H9 (cell line): ENCODE results near the gene FAIM2. TPM values are rescaled to one million over a fixed set of nuclear protein-coding genes. Genes with fewer than 3 reads are reported as not detected.

ENCODE experiments used
- DNase-seq: peaks from one replicate; pipeline ENCODE4 v3.0.0-alpha.2; 2017
- H2AFZ ChIP-seq: one replicate; pipeline ENCODE4 v1.6.1; 2013; ENCODE audit warnings: mild to moderate bottlenecking, low read length, control low read depth, moderate library complexity
- H2AK5ac ChIP-seq: 2 replicates; pipeline ENCODE4 v1.6.1; 2013; ENCODE audit warnings: low read length, control low read depth, mixed read lengths; ENCODE audit not compliant: insufficient read length
- H2BK120ac ChIP-seq: one replicate; pipeline ENCODE4 v1.6.1; 2013; ENCODE audit warnings: low read depth, mild to moderate bottlenecking, low read length, control low read depth, inconsistent platforms; ENCODE audit not compliant: poor library complexity, severe bottlenecking
- H2BK12ac ChIP-seq: 2 replicates; pipeline ENCODE4 v1.6.1; 2013; ENCODE audit warnings: low read length, control low read depth, mixed read lengths, low read depth; ENCODE audit not compliant: insufficient read length
- H2BK15ac ChIP-seq: 2 replicates; pipeline ENCODE4 v1.6.1; 2013; ENCODE audit warnings: low read depth, low read length, control low read depth
- H2BK20ac ChIP-seq: one replicate; pipeline ENCODE4 v1.6.1; 2013; ENCODE audit warnings: low read depth, mild to moderate bottlenecking, low read length, control low read depth, inconsistent platforms; ENCODE audit not compliant: poor library complexity, severe bottlenecking
- H2BK5ac ChIP-seq: 2 replicates; pipeline ENCODE4 v1.6.1; 2013; ENCODE audit warnings: low read length, control low read depth, mixed read lengths; ENCODE audit not compliant: insufficient read length
- H3K14ac ChIP-seq: 2 replicates; pipeline ENCODE4 v1.6.1; 2013; ENCODE audit warnings: low read length, control low read depth; ENCODE audit not compliant: insufficient read depth
- H3K18ac ChIP-seq: 2 replicates; pipeline ENCODE4 v1.6.1; 2013; ENCODE audit warnings: low read depth, mild to moderate bottlenecking, mixed read lengths, low read length, control low read depth; ENCODE audit not compliant: insufficient read length
- H3K23ac ChIP-seq: 2 replicates; pipeline ENCODE4 v1.6.1; 2013; ENCODE audit warnings: low read length, control low read depth, mixed read lengths, low read depth; ENCODE audit not compliant: insufficient read length
- H3K23me2 ChIP-seq: 2 replicates; pipeline ENCODE4 v1.6.1; 2013; ENCODE audit warnings: low read depth, mild to moderate bottlenecking, mixed read lengths, low read length, control low read depth; ENCODE audit not compliant: insufficient read length, poor library complexity, severe bottlenecking
- H3K27ac ChIP-seq: 2 replicates; pipeline ENCODE4 v1.5.1; 2013; ENCODE audit warnings: low read length, control low read depth, mixed read lengths, low read depth; ENCODE audit not compliant: insufficient read length
- H3K27me3 ChIP-seq: 2 replicates; pipeline ENCODE4 v1.6.1; 2013; ENCODE audit warnings: low read length, control low read depth, inconsistent platforms; ENCODE audit not compliant: insufficient read depth
- H3K4ac ChIP-seq: 2 replicates; pipeline ENCODE4 v1.6.1; 2013; ENCODE audit warnings: low read depth, mild to moderate bottlenecking, control low read depth, inconsistent platforms, low read length, moderate library complexity
- H3K4me1 ChIP-seq: 2 replicates; pipeline ENCODE4 v1.6.1; 2013; ENCODE audit warnings: low read length, control low read depth, inconsistent platforms; ENCODE audit not compliant: insufficient read depth
- H3K4me2 ChIP-seq: 2 replicates; pipeline ENCODE4 v1.6.1; 2013; ENCODE audit warnings: low read length, control low read depth, mixed read lengths; ENCODE audit not compliant: insufficient read length, insufficient read depth
- H3K56ac ChIP-seq: 2 replicates; pipeline ENCODE4 v1.6.1; 2013; ENCODE audit warnings: low read depth, mild to moderate bottlenecking, mixed read lengths, low read length, control low read depth; ENCODE audit not compliant: insufficient read length
- H3K79me1 ChIP-seq: 2 replicates; pipeline ENCODE4 v1.6.1; 2013; ENCODE audit warnings: low read depth, mild to moderate bottlenecking, moderate library complexity, low read length, control low read depth, inconsistent platforms; ENCODE audit not compliant: insufficient read depth, poor library complexity, severe bottlenecking
- H3K79me2 ChIP-seq: 2 replicates; pipeline ENCODE4 v1.6.1; 2013; ENCODE audit warnings: low read length, control low read depth, inconsistent platforms; ENCODE audit not compliant: insufficient read depth
- H3K9ac ChIP-seq: 2 replicates; pipeline ENCODE4 v1.6.1; 2013; ENCODE audit warnings: low read length, control low read depth, mixed read lengths; ENCODE audit not compliant: insufficient read length; ENCODE audit errors: extremely low read depth
- H3K9me3 ChIP-seq: one replicate; pipeline ENCODE4 v1.6.1; 2013; ENCODE audit warnings: low read depth, low read length, inconsistent platforms; ENCODE audit not compliant: control insufficient read depth
- H3T11ph ChIP-seq: one replicate; pipeline ENCODE4 v1.6.1; 2013; ENCODE audit warnings: mild to moderate bottlenecking, low read length, control low read depth, inconsistent platforms
- H4K20me1 ChIP-seq: one replicate; pipeline ENCODE4 v1.6.1; 2013; ENCODE audit not compliant: control insufficient read depth, insufficient read length, insufficient read depth
- H4K5ac ChIP-seq: 2 replicates; pipeline ENCODE4 v1.6.1; 2013; ENCODE audit warnings: low read depth, mild to moderate bottlenecking, mixed read lengths, low read length, control low read depth; ENCODE audit not compliant: insufficient read length
- H4K8ac ChIP-seq: replicated peaks from 2 replicates; pipeline ENCODE4 v1.6.1; 2013; ENCODE audit warnings: low read length, control low read depth, mixed read lengths, low read depth; ENCODE audit not compliant: insufficient read length
- H4K91ac ChIP-seq: 2 replicates; pipeline ENCODE4 v1.6.1; 2013; ENCODE audit warnings: low read depth, mild to moderate bottlenecking, moderate library complexity, mixed read lengths, low read length, control low read depth; ENCODE audit not compliant: insufficient read length
- H3K27ac Mint-ChIP-seq, 3 experiments: 2 replicates in 2 of 3; 3 replicates in 1 of 3; pipeline ENCODE4 v1.8.0; 2020 to 2021; ENCODE audit warnings: mixed read lengths in 3 of 3, mild to moderate bottlenecking in 1 of 3, moderate library complexity in 1 of 3
- H3K27me3 Mint-ChIP-seq: 2 replicates; pipeline ENCODE4 v1.8.0; 2021; ENCODE audit warnings: low read depth, mild to moderate bottlenecking, moderate library complexity, mixed read lengths
- H3K36me3 Mint-ChIP-seq, 3 experiments: 2 replicates in 2 of 3; 3 replicates in 1 of 3; pipeline ENCODE4 v1.8.0; 2020 to 2021; ENCODE audit warnings: low read depth in 3 of 3, mixed read lengths in 3 of 3; ENCODE audit not compliant: insufficient read depth in 1 of 3
- H3K4me1 Mint-ChIP-seq, 2 experiments: 2 replicates each; pipeline ENCODE4 v1.8.0; 2020; ENCODE audit warnings: mixed read lengths in 2 of 2
- H3K4me3 Mint-ChIP-seq, 2 experiments: 2 replicates in 1 of 2; 3 replicates in 1 of 2; pipeline ENCODE4 v1.8.0; 2020 to 2021; ENCODE audit warnings: mild to moderate bottlenecking in 2 of 2, mixed read lengths in 2 of 2, moderate library complexity in 1 of 2
- H3K9me3 Mint-ChIP-seq, 2 experiments: 2 replicates in 1 of 2; 3 replicates in 1 of 2; pipeline ENCODE4 v1.8.0; 2020; ENCODE audit warnings: mild to moderate bottlenecking in 2 of 2, mixed read lengths in 2 of 2, moderate library complexity in 1 of 2
- CTCF ChIP-seq: fragments of 200-600 bp; sonication (generic); conservative IDR thresholded peaks from 3 replicates; pipeline ENCODE4 v1.8.0; 2021; ENCODE audit warnings: antibody characterized with exemption, mild to moderate bottlenecking
- WGBS: extraction: QIAGEN DNeasy Blood & Tissue Kit; methylation state at CpG from one replicate; pipeline ENCODE4 v1.1.7; 2013; ENCODE audit warnings: missing lambda C conversion rate, low lambda C conversion rate, mixed read lengths; ENCODE audit not compliant: insufficient read length; ENCODE audit errors: extremely low coverage; 5-methylcytosine and 5-hydroxymethylcytosine counted together
- total RNA-seq: library from RNA; stranded (reverse); gene quantifications from 2 replicates; pipeline ENCODE4 v1.2.1, GENCODE V29; 2021

The FAIM2 gene
- total RNA-seq, 1 experiment from 2014 or later: 0.42 TPM

GRCh38 chr12:49882851-49883464, 20.7 kb downstream of the FAIM2 start:
- Histone ChIP-seq H2AK5ac (no peak overlapping the region), H3K4me2 (no peak overlapping the region), H2BK20ac (no peak overlapping the region), H4K91ac (no peak overlapping the region), H3K9me3 (no peaks in the 10 kb centered on the region), H4K8ac (no peak overlapping the region), H3K79me2 (no peaks in the 10 kb centered on the region), H2AFZ (no peak overlapping the region), H3K4me1 (peaks cover 6% of the 10 kb centered on the region; the same call in 1 of the 2 replicates), H3K18ac (no peak overlapping the region), H4K20me1 (no peaks in the 10 kb centered on the region), H2BK15ac (no peak overlapping the region), H3K27ac (no peak overlapping the region), H3K27me3 (no peaks in the 10 kb centered on the region), H3K23me2 (no peaks in the 10 kb centered on the region), H3K79me1 (no peaks in the 10 kb centered on the region), H3K56ac (no peak overlapping the region), H2BK12ac (no peak overlapping the region), H3K9ac (no peak overlapping the region), H4K5ac (no peak overlapping the region), H3K4ac (no peak overlapping the region), H3K14ac (no peak overlapping the region), H2BK5ac (no peak overlapping the region), H2BK120ac (no peak overlapping the region), H3T11ph (no peak overlapping the region), H3K23ac (no peak overlapping the region)
- WGBS: no CpG with 5 or more reads among the region's 9 CpGs
- TF ChIP-seq CTCF: peak; percentile 40
- Mint-ChIP-seq H3K27ac (peak overlapping the region in 2 of 3 experiments; percentile 4 to 27; a peak in 5 of 7 replicates), H3K4me3 (peak overlapping the region; percentile 18 to 21; a peak in 4 of 5 replicates), H3K36me3 (peaks cover 0 to 2% (median 0%) of the 10 kb centered on the region in 3 experiments; a peak in 1 of 7 replicates), H3K27me3 (peaks cover 12% of the 10 kb centered on the region), H3K4me1 (peaks cover 54 to 60% of the 10 kb centered on the region in 2 experiments), H3K9me3 (peaks cover 25 to 26% of the 10 kb centered on the region in 2 experiments)
- no peak for DNase-seq
